PFSK-1 (cell line): Measurements from ENCODE around the gene SLC7A11.

Experiments used
- POLR2AphosphoS5 ChIP-seq: IDR thresholded peaks from 2 replicates; pipeline ENCODE4 v1.6.1; 2012; ENCODE audit warnings: low read depth, mild to moderate bottlenecking, control low read depth, low read length, moderate library complexity
- TAF1 ChIP-seq: IDR thresholded peaks from 2 replicates; pipeline ENCODE4 v1.6.1; 2012; ENCODE audit warnings: low read length, control low read depth, borderline replicate concordance; ENCODE audit not compliant: insufficient read depth

DNA sequence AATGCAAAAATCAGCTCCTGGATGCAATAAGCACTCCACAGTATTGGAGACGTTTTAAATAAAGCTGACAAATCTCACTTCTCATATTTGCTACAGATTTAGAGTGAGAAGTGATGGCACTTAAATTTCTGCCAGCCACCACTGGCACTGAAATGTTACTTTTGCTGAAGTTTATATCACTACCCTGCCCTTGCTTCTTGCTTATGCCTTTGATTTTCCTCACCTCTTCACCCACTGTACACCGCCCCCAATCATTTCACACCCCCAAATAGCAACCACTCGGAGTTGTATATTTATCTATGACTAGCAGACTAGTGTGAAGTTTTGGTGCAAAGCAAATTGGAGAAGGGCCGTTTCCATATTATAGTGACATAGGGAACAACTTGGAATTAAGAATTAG is 19.9 kb upstream of the SLC7A11 start:
- TF ChIP-seq TAF1 (no peak), POLR2AphosphoS5 (no peak)
